Heart left ventricle (tissue), 16 donors: Measurements from ENCODE around the gene TCEAL9. TPM values are rescaled to one million over a fixed set of nuclear protein-coding genes. Genes with fewer than 3 reads are reported as not detected.

Experiments
- ATAC-seq, 4 donors: fragments of 200-7000 bp; cut with Tn5 transposase; one replicate each; pipeline ENCODE4 v1.9.1; 2020 to 2022; ENCODE audit warnings: moderate library complexity in 4 of 4, mild to moderate bottlenecking in 3 of 4, moderate number of reproducible peaks in 1 of 4
- DNase-seq, 5 donors: peaks; one replicate each; pipeline ENCODE4 v3.0.0-alpha.2; 2020
- H3K27ac ChIP-seq, 12 donors: fragments of 200-600 bp; sonication (generic) in 4 of 12; one replicate each; pipeline versions ENCODE4 v1.5.0 to v1.8.0; 2016 to 2022; ENCODE audit warnings: mild to moderate bottlenecking in 2 of 12
- H3K27me3 ChIP-seq, 9 donors: fragments of 200-600 bp; sonication (generic) in 2 of 9; one replicate each; pipeline versions ENCODE4 v1.5.1 to v1.8.0; 2016 to 2022; ENCODE audit warnings: mild to moderate bottlenecking in 3 of 9
- H3K36me3 ChIP-seq, 9 donors: fragments of 200-600 bp; sonication (generic) in 2 of 9; one replicate each; pipeline versions ENCODE4 v1.5.0 to v1.8.0; 2018 to 2022; ENCODE audit warnings: mild to moderate bottlenecking in 2 of 9
- H3K4me1 ChIP-seq, 12 donors: fragments of 200-600 bp; sonication (generic) in 4 of 12; one replicate each; pipeline versions ENCODE4 v1.5.0 to v1.8.0; 2016 to 2022; ENCODE audit warnings: mild to moderate bottlenecking in 3 of 12
- H3K4me3 ChIP-seq, 12 donors: fragments of 200-600 bp; sonication (generic) in 4 of 12; one replicate each; pipeline versions ENCODE4 v1.5.0 to v1.8.0; 2017 to 2022; ENCODE audit warnings: mild to moderate bottlenecking in 9 of 12, moderate library complexity in 4 of 12
- H3K9me3 ChIP-seq, 12 donors: fragments of 200-600 bp; sonication (generic) in 4 of 12; one replicate each; pipeline versions ENCODE4 v1.5.0 to v1.8.0; 2016 to 2022; ENCODE audit warnings: mild to moderate bottlenecking in 1 of 12
- POLR2A ChIP-seq, 2 donors: fragments of 450-650 bp; IDR thresholded peaks; one replicate each; pipeline ENCODE4 v1.6.1; 2017; ENCODE audit warnings: antibody characterized with exemption in 2 of 2, mild to moderate bottlenecking in 2 of 2, moderate library complexity in 2 of 2
- WGBS, 4 donors: extraction: QIAGEN DNeasy Blood & Tissue Kit in 2 of 4; methylation state at CpG; one replicate each; pipeline versions ENCODE4 v1.1.5 to v1.1.7; 2013 to 2018; 5-methylcytosine and 5-hydroxymethylcytosine counted together
- intact Hi-C, 10 donors: fragments of 100-400 bp; cut with DNase I; formaldehyde crosslinking; loops; one replicate each; pipeline versions ENCODE4 v1.11.1 to v1.14.2; 2022
- polyA plus RNA-seq, 2 donors: library from polyadenylated mRNA; stranded (reverse); fragments of 200-250 nt; gene quantifications; one replicate each; pipeline ENCODE4 v1.2.3, GENCODE V29; 2013
- total RNA-seq, 9 donors: library from RNA; depleted of rRNA in 2 of 9; stranded (reverse); fragments of >200 nt in 2 of 9; fragmentation: NEBNext Ultra II Directional in 3 of 9; extraction: Animal tissue kit (Norgen Biotek cat#: 25700) in 3 of 9; gene quantifications; one replicate each; pipeline versions ENCODE4 v1.1.0 to v1.2.4, GENCODE V29; 2016 to 2023
- TF ChIP-seq, protein P1 (sequence below), 12 donors: fragments of 200-600 bp; sonication (generic) in 4 of 12; IDR thresholded peaks; one replicate each; pipeline versions ENCODE4 v1.5.0 to v1.8.0; 2018 to 2022; ENCODE audit warnings: antibody characterized with exemption in 12 of 12, mild to moderate bottlenecking in 5 of 12
- donor health status: ischemic (EF 13 %, LVEDD 7.1; RV severe dilation, severe dysfunction).
- donor health status: healthy with polysubstance abuse.
- donor health status: DM: no; HTN: yes; CAD: no.
- donor health status: DM: no; HTN: no; CAD: no.
- donor health status: ischemic (EF 25% LVEDD 6.9; RV normal size, moderate dysfunction).
- donor health status: ischemic (EF 25% LVEDD 5.7; RV mildly dilated, moderate dysfunction).
- donor health status: healthy.
- donor health status: DM: yes; HTN: yes; CAD: no.
- donor health status: ischemic (EF 35%, LVEDD 5.7; RV mildly dilated, moderate dysfunction).
- donor health status: nonischemic (EF 11% LVEDD 7.7; RV severe dilation, severe dysfunction).
- donor health status: DM: yes; HTN: yes; CAD: no.
- donor health status: PGD.
- donor health status: ischemic (EF 29% LVEDD 5.4; RV normal size, mild dysfunction).
- donor health status: nonischemic (EF 23%, LVEDD 6.1; RV moderate dilation, normal function).

The TCEAL9 gene
- total and polyA plus RNA-seq, 11 donors, result 15.7 to 60.3 (median 28.9) TPM

DNA sequence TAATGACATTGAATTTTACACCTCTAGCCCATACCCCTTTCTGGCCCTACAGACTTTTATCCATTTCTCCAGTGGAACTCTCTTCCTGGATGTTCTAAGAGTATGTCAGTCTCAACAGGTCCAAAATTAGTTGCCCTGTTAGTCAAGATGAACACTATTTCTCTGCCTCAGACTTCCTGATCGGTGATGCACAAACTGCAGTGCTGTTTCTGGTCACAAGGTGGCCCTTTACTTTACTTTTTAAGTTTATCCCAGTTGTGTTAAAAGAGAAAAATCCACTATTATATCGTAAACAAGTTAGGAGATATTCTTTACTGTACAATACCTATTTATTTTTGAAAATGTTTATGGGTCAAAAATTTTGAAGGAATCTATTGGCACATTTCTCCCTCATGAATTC lies 13.2 kb upstream of the TCEAL9 start:
- Histone ChIP-seq H3K36me3 (no peaks in the 10 kb centered on the region), H3K27ac (no peak overlapping the region), H3K27me3 (peaks cover 0 to 45% (median 0%) of the 10 kb centered on the region in 9 donors), H3K4me1 (no peaks in the 10 kb centered on the region), H3K4me3 (no peak overlapping the region), H3K9me3 (no peaks in the 10 kb centered on the region)
- 2 to 29% (median 11%) methylated on average over 2 of the region's 2 CpGs for WGBS, 4 donors
- no peak for TF ChIP-seq POLR2A (IDR thresholded peaks at IDR 0.05)
- TF ChIP-seq, protein P1, sequence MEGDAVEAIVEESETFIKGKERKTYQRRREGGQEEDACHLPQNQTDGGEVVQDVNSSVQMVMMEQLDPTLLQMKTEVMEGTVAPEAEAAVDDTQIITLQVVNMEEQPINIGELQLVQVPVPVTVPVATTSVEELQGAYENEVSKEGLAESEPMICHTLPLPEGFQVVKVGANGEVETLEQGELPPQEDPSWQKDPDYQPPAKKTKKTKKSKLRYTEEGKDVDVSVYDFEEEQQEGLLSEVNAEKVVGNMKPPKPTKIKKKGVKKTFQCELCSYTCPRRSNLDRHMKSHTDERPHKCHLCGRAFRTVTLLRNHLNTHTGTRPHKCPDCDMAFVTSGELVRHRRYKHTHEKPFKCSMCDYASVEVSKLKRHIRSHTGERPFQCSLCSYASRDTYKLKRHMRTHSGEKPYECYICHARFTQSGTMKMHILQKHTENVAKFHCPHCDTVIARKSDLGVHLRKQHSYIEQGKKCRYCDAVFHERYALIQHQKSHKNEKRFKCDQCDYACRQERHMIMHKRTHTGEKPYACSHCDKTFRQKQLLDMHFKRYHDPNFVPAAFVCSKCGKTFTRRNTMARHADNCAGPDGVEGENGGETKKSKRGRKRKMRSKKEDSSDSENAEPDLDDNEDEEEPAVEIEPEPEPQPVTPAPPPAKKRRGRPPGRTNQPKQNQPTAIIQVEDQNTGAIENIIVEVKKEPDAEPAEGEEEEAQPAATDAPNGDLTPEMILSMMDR (IDR thresholded peaks at IDR 0.05), result peak; percentile 50 to 73 (median 65)
- intact Hi-C loops, result loop anchor here in 6 of 10 donors (2.0 to 5.0 kb wide), 2 partner anchors 122 to 124 kb away; no protein-coding TSS in a partner anchor
- DNase-seq (no peak), ATAC-seq (peak in 1 of 4 donors; percentile 29)

DNA sequence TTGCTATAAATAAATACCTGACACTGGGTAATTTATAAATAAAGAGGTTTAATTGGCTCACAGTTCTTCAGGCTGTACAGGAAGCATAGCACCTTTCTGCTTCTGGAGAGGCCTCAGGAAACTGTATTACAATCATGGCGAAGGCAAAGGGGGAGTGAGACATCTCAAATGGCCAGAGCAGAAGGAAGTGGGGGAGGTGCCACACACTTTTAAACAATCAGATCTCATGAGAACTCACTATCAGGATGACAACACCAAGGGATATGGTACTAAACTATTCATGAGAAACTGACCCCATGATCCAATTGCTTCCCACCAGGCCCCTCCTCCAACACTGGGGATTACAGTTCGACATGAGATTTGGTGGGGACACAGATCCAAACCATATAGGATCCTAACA lies 11.7 kb upstream of the TCEAL9 start:
- ATAC-seq (peak in 1 of 4 donors; percentile 39), DNase-seq (no peak)
- no peaks in the 10 kb centered on the region for H3K4me1 ChIP-seq
- H3K9me3 ChIP-seq, result no peaks in the 10 kb centered on the region
- H3K4me3 ChIP-seq, result no peak overlapping the region
- intact Hi-C loops, result loop anchor here in 5 of 10 donors (1.0 to 5.0 kb wide), 3 partner anchors 120 to 123 kb away; no protein-coding TSS in a partner anchor
- peaks cover 0 to 48% (median 0%) of the 10 kb centered on the region in 9 donors for H3K27me3 ChIP-seq
- 45 to 56% (median 50%) methylated on average over 2 of the region's 2 CpGs for WGBS, 4 donors
- H3K36me3 ChIP-seq, result no peaks in the 10 kb centered on the region
- TF ChIP-seq POLR2A (IDR thresholded peaks at IDR 0.05), result no peak
- TF ChIP-seq, protein P1 (IDR thresholded peaks at IDR 0.05), result no peak
- H3K27ac ChIP-seq, result no peak overlapping the region

DNA sequence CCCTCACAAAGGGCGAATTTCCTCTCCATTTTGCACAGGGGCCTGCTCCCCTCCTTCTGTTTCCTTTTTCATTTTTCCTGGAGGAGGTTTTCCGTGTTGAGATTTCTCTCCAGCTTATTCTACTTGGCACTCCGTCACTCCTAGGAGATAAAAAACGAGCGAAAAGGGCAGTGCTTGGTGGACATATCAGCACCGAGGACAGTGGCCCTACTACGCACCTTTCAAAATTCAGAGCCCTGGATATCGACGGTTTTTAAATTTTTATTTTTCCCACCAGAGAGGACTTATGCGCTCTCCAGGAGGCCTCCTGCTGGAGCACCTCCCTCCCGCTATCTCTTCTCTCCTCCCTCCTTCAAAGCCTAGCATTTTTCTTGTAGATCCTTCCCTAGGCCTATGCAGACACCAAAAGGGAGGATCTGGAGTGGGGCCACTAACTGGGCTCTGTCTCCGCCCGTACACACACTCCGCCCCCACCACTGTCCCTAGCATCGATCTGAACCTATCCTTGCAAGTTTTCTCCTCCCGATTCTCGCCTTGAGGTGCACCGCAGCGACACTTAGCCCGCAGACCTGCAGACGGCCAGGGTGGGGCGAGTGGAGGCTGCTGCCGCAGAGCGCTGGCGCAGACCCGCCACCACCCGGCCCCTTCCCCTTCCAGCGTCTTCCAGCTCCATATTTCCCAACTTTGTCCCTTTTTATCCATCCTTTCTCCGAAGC lies 8.5 kb upstream of the TCEAL9 start:
- no peak for ATAC-seq
- Histone ChIP-seq H3K27ac (no peak overlapping the region), H3K36me3 (no peaks in the 10 kb centered on the region), H3K9me3 (no peaks in the 10 kb centered on the region), H3K4me3 (no peak overlapping the region), H3K27me3 (peaks cover 0 to 49% (median 0%) of the 10 kb centered on the region in 9 donors), H3K4me1 (no peaks in the 10 kb centered on the region)
- TF ChIP-seq POLR2A (IDR thresholded peaks at IDR 0.05), result no peak
- TF ChIP-seq, protein P1 (IDR thresholded peaks at IDR 0.05), result no peak
- 52 to 58% (median 53%) methylated on average over 29 of the region's 29 CpGs for WGBS, 4 donors
- intact Hi-C loops, result no loop called here
- no peak for DNase-seq

DNA sequence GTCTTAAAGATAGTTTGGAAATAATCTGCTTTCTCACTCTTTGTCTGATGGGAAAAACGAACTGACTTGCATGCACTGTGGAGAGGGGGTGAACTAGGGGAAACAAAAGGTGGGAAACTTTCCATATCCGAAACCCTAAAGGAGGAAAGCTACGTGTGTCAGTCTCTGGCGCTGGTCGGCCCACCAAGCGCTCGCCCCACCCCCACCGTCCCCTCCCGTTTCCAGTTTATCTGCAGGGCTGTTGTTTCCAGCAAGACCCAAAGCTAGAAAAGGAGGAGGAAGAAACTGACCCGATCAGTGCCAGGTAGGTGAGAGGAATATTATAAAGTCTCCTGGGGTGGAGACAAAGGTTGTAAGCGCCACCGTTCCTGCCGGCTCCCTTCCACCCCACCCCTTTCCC lies 552 bp downstream of the TCEAL9 start:
- ATAC-seq (peak; percentile 69 to 86 (median 82)), DNase-seq (peak in 3 of 5 donors; percentile 22 to 39 (median 39))
- peak overlapping the region; percentile 69 to 94 (median 88) for H3K27ac ChIP-seq
- H3K4me3 ChIP-seq, result peak overlapping the region; percentile 31 to 96 (median 73)
- H3K4me1 ChIP-seq, result peaks cover 0 to 8% (median 0%) of the 10 kb centered on the region in 12 donors
- intact Hi-C loops, result no loop called here
- TF ChIP-seq, protein P1 (IDR thresholded peaks at IDR 0.05), result no peak
- TF ChIP-seq POLR2A (IDR thresholded peaks at IDR 0.05), result no peak
- peaks cover 0 to 10% (median 0%) of the 10 kb centered on the region in 9 donors for H3K36me3 ChIP-seq
- no peaks in the 10 kb centered on the region for H3K9me3 ChIP-seq
- peaks cover 0 to 6% (median 0%) of the 10 kb centered on the region in 9 donors for H3K27me3 ChIP-seq
- WGBS, 4 donors, result 0 to 17% (median 8%) methylated on average over 13 of the region's 13 CpGs
